GM18508 (cell line): ENCODE data around the gene DHX34.
"Not testable (repeated sequence)": the region's sequence is repeated elsewhere in the genome, so short reads cannot be mapped to it uniquely, and the experiment has no call there.

ENCODE experiments used
- ATAC-seq: cut with Tn5 transposase; IDR thresholded peaks from one replicate; pipeline ENCODE4 v1.9.1; 2021; ENCODE audit warnings: moderate number of reproducible peaks; ENCODE audit not compliant: insufficient read depth, unreplicated experiment

Gene DHX34

GRCh38 chr19:47323409-47323808 is 25.7 kb upstream of the DHX34 start:
- ATAC-seq = no peak

GRCh38 chr19:47323872-47324271 is 25.2 kb upstream of the DHX34 start:
- no peak for ATAC-seq

GRCh38 chr19:47324502-47324901 is 24.6 kb upstream of the DHX34 start:
- no peak for ATAC-seq

GRCh38 chr19:47330466-47330869 is 18.6 kb upstream of the DHX34 start:
- no peak for ATAC-seq

GRCh38 chr19:47331490-47331889 is 17.6 kb upstream of the DHX34 start:
- ATAC-seq = no peak

GRCh38 chr19:47331931-47332547 is 17.1 kb upstream of the DHX34 start, which contains the start of gene C5AR2:
TSS of gene C5AR2 (plus strand) at chr19:47332175. CDS start at chr19:47340800, 8,625 bp downstream.
- ATAC-seq = no peak

- not testable (repeated sequence) for ATAC-seq
Observed at GRCh38 chr19:47336765-47337718, 12.1 kb upstream of the DHX34 start.

GRCh38 chr19:47339196-47339880 is 9.8 kb upstream of the DHX34 start:
- no peak for ATAC-seq

- ATAC-seq = no peak
Observed at GRCh38 chr19:47340477-47341208, 8.5 kb upstream of the DHX34 start.

- ATAC-seq = no peak
Observed at GRCh38 chr19:47341734-47342133, 7.4 kb upstream of the DHX34 start.

GRCh38 chr19:47343194-47343802 is 5.8 kb upstream of the DHX34 start:
- no peak for ATAC-seq

- no peak for ATAC-seq
Observed at GRCh38 chr19:47344425-47344824, 4.7 kb upstream of the DHX34 start.

- ATAC-seq = not testable (repeated sequence)
Observed at GRCh38 chr19:47346024-47346423, 3.1 kb upstream of the DHX34 start.

- no peak for ATAC-seq
Observed at GRCh38 chr19:47350630-47351029, 1.5 kb downstream of the DHX34 start.

- ATAC-seq = no peak
Observed at GRCh38 chr19:47351548-47351947, 2.4 kb downstream of the DHX34 start.

- ATAC-seq = no peak
Observed at GRCh38 chr19:47352095-47352494, 3.0 kb downstream of the DHX34 start.

- no peak for ATAC-seq
Observed at GRCh38 chr19:47353307-47353712, 4.2 kb downstream of the DHX34 start.

GRCh38 chr19:47356900-47357299 is 7.8 kb downstream of the DHX34 start:
- no peak for ATAC-seq

- no peak for ATAC-seq
Observed at GRCh38 chr19:47357788-47358680, 8.9 kb downstream of the DHX34 start.
